WI38 (cell line): ENCODE measurements around the gene MEPCE.
"Not testable (repeated sequence)": the region's sequence is repeated elsewhere in the genome, so short reads cannot be mapped to it uniquely, and the experiment has no call there.

Experiments used
- H3K4me3 ChIP-seq: 2 replicates; pipeline ENCODE4 v1.5.1; 2011; ENCODE audit warnings: low read depth, mild to moderate bottlenecking, control low read depth, low read length
- CTCF ChIP-seq: IDR thresholded peaks from 2 replicates; pipeline ENCODE4 v1.5.1; 2012; ENCODE audit warnings: low read depth, mild to moderate bottlenecking, control low read depth, low read length

MEPCE gene

GRCh38 chr7:100437150-100438100, 7.8 kb downstream of the MEPCE start:
- no peak for TF ChIP-seq CTCF
- no peak overlapping the region for H3K4me3 ChIP-seq

GRCh38 chr7:100438172-100438571, 8.5 kb downstream of the MEPCE start:
- H3K4me3 ChIP-seq, result no peak overlapping the region
- no peak for TF ChIP-seq CTCF

GRCh38 chr7:100438731-100439130, 9.1 kb downstream of the MEPCE start:
- not testable (repeated sequence) for H3K4me3 ChIP-seq

GRCh38 chr7:100439244-100439643, 9.6 kb downstream of the MEPCE start:
- not testable (repeated sequence) for H3K4me3 ChIP-seq

- TF ChIP-seq CTCF, result no peak
- no peak overlapping the region for H3K4me3 ChIP-seq
These were observed 12.3 kb downstream of the MEPCE start for GRCh38 chr7:100441641-100442535.

- no peak for TF ChIP-seq CTCF
- no peak overlapping the region for H3K4me3 ChIP-seq
These were observed 13.6 kb downstream of the MEPCE start for GRCh38 chr7:100443096-100443840.

GRCh38 chr7:100444311-100445278, 15.0 kb downstream of the MEPCE start:
- no peak for TF ChIP-seq CTCF
- H3K4me3 ChIP-seq, result no peak overlapping the region
